Choroid plexus epithelial cell (primary cell): ENCODE results near the gene RBBP8NL.

Source experiments
- DNase-seq: peaks from one replicate; pipeline ENCODE4 v3.0.0-alpha.2; 2010; ENCODE audit warnings: low read depth
- H3K4me3 ChIP-seq: 2 replicates; pipeline ENCODE4 v1.5.1; 2011; ENCODE audit warnings: low read depth, mild to moderate bottlenecking, control low read depth, low read length, moderate library complexity
- CTCF ChIP-seq: conservative IDR thresholded peaks from 2 replicates; pipeline ENCODE4 v1.5.1; 2011; ENCODE audit warnings: low read depth, mild to moderate bottlenecking, control low read depth, inconsistent platforms, low read length, moderate library complexity

The RBBP8NL gene

DNA sequence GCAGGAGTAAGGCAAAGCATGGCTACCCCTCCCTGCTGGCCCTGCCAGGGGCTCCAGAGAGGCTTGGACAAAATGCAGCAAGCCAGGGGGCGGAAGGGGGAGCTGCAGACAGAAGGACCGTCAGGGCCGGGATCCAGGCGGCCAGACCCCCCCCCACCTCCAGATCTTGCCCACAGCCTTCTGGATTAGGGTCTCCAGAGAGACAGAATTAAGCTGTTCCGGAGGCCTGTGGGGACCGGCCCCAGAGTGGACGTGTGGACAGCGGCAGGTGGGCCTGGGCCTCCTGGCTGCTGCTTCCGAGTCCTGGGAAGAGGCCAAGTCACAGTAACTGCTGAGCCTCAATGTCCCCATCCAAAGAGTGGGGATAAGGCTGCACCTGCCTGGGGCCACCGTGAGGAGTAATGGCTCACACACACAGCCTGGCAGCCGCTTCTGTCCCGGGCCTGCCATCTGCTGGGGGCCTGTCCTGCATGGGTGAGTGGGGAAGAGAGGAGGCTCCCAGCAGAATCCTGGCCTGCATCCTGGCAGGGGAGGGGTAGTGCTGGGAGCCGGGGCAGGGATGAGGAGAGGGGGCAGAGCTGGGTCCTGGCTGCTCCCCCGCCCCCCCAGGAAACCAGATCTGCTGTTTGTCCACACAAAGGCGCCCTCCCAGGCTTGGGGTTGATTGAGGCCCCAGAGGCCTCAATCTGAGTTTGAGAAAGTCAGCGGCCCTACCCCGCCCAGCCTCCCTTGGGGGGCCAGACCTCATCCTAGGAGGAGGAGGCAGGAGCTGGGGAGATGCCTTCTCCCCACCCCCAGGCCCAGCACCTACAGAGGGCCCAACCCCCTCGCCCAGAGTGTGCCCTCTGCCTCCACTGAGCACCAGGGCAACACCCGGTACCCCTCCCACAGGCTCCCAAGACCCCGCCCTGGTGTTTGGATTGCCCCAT is 64.1 kb downstream of the RBBP8NL start:
- no peak overlapping the region for H3K4me3 ChIP-seq
- no peak for TF ChIP-seq CTCF
- no peak for DNase-seq

DNA sequence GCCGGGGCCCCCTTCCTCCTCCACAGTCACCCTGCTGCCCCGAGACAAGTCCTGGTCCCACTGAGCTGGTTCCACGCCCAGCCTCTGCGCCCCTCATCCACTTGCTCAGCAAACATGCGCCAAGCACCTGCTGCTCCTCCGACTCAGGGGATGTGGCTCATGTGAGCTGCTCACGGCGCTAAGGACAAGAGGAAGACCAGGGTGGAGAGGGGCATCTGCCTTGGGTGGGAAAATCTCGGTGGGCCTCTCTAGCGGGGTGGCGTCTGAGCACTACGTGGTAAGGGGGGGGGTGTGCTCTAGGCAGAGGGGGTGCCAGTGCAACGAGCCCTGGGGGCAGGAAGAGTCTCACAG is 64.8 kb downstream of the RBBP8NL start:
- no peak overlapping the region for H3K4me3 ChIP-seq
- no peak for TF ChIP-seq CTCF

GRCh38 chr20:62361799-62362589 is 65.3 kb downstream of the RBBP8NL start:
- no peak for TF ChIP-seq CTCF
- no peak for DNase-seq
- no peak overlapping the region for H3K4me3 ChIP-seq

More for the DNA sequence above, 64.8 kb downstream of the RBBP8NL start:
- DNase-seq, result no peak

- no peak for DNase-seq
- no peak overlapping the region for H3K4me3 ChIP-seq
- TF ChIP-seq CTCF, result no peak
Measured at GRCh38 chr20:62360854-62361798, 66.2 kb downstream of the RBBP8NL start.
